Stimulated activated CD4-positive, alpha-beta T cell treated with anti-CD3 and anti-CD28 coated beads, TNF-alpha, amount 100 ng/mL, for 4 hours (primary cell): ENCODE data around the gene AGAP1.

ENCODE experiments used
- DNase-seq, 3 experiments: peaks; one replicate each; pipeline ENCODE4 v3.0.0-alpha.2; 2020; ENCODE audit warnings: low read depth in 3 of 3

The AGAP1 gene

DNA sequence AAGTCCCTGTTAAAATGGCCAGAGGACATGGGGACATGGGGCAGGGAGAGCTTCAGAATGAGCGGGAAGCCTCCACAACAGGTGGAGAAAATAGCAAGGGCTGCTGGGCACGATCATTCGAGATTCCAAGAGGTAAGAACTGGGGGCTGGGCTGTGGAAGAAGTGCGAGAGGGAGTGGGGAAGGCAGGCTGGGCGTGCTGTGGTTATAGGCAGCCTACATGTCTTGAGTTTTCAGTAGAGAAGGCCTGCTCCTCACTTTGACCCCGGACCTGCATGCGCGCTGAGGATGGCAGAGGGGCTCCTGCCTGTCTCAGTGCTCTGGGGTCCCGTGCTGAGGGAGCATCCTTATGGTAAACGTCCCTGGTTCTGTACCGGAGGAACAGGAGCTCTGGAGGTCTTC lies 115.5 kb downstream of the AGAP1 start:
- DNase-seq, result no peak

DNA sequence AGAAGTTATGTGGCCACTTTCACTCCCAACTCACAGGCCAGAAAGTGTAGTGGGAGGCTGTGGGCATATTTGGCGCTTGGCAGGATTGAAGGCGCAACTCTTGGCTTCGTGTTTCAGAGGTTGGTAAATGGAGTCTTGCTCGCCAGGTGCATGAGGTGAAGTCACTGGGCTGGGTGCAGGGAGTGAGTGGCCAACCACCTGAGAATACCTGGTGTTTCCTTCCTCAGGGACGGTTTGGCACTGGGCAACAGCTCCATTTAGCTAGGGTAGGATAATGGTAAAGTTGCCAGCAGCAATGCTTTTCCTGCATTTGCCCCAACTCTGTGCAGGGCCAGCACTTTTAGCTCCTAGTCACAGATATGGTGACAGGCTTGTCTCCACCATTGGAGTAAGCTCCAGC lies 115.9 kb downstream of the AGAP1 start:
- no peak for DNase-seq

- no peak for DNase-seq
Measured at GRCh38 chr2:235610696-235611257, 116.9 kb downstream of the AGAP1 start.

GRCh38 chr2:235611349-235611748 lies 117.5 kb downstream of the AGAP1 start:
- no peak for DNase-seq

DNA sequence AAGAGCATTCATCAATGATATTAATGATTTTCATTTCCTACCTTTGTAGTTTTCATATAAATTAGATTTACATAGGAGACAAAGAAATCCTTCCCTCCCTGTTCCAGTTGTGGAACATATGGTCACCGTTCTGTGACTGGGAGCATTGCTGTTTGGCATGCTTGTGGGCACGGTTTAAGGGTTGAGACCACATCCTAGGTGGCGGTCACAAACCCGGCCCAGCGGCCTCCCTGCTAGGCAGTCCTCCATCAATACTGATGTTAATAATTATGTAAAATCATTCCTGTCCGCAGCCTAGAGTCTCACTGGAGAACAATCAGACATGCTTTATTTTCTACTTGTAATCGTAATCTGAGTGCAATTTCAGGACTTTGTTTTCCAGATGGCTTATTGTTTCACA lies 117.9 kb downstream of the AGAP1 start:
- DNase-seq, result no peak

DNA sequence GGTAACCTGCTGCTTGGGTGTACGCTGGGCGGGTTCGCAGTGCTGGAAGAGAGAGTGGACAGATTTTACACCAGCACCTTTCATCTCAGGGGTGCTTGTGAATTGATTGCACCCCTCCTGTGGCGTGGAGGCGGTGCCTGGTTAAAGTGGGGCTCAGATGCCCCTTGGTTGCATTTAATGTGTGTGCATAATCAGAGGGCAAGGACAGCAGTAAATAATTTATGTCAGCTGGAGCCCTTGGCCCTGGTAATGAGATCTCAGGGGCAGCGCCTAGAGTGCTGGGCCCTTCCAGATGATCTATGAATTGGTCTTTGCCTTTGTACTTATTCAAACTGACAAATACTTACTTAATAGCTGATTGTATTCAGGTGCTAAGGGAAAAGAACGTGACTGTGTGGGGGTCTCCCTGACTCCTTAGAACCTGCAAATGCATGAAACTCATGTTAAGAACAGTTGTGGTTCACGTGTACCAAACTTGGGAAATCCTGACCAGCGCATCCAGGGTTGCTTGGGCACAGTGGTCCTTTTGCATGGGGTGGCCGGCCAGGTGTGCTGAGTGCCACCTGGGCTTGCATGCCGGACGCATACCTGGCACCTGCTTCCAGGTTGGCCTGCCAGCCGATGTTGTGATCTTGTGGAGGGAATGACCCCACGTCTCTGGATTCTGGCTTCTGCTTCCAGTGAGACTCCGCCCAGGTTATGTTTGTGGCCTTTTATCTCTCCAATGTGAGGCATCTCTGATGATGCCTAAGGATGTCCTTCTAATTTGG lies 118.5 kb downstream of the AGAP1 start:
- no peak for DNase-seq

DNA sequence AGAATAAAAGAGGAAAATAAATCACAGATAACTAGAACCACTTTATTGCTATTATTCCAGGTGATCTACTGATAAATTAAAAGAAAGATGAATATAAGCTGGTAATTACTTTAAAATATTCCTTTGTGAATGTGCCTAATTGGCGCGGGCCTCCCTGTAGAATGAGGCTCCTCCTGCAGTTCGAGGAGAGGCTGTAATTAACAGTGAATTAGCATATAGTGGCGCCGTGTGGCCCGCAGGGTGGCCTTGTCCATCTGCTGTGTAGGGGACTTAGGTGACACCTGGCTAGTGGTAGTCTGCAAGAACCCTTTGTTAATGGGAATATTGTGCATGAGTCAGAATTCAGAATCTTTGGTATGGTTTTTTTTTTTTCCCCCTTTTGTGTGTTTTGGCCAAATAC lies 119.8 kb downstream of the AGAP1 start:
- no peak for DNase-seq

- no peak for DNase-seq
Measured at GRCh38 chr2:235614176-235614860, 120.5 kb downstream of the AGAP1 start.

- no peak for DNase-seq
Measured at GRCh38 chr2:235614900-235615712, 121.3 kb downstream of the AGAP1 start.

DNA sequence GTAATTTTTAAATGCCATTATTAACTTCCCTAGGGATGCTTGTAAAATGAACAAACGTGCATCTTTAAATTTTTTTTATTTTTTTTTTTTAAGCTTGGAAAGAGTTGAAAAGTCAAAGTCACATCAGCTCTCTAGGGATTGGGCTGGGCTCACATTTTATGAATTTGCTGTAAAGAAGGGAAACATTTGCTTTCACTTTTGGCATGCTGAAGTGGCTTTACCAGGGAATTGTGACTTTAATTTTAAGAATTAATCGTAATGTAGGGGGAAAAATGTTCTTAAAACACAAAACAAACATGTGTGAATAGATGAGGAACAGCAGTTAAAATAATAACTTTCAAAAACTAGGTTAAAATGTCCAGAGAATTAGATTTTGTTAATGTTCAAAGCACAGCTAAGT lies 123.0 kb downstream of the AGAP1 start:
- no peak for DNase-seq

DNA sequence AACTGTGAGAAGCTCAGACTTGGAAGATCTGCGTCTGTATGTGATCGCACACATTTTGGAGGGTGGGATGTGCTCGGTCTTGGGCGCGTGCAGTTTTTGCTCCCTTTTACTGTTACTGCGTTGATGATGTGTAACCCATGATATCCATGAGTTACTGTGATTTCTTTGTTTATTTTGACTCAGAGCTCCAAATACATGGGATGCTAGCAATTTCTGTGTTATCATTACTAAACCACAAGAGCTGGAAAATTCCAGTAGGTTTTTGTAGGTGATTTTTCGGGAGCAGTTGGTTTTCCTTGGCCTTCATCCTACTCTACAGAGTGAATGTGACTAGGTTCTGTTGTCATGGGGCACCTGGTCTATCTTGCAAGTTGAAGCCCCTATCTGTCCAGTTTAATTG lies 124.2 kb downstream of the AGAP1 start:
- no peak for DNase-seq

DNA sequence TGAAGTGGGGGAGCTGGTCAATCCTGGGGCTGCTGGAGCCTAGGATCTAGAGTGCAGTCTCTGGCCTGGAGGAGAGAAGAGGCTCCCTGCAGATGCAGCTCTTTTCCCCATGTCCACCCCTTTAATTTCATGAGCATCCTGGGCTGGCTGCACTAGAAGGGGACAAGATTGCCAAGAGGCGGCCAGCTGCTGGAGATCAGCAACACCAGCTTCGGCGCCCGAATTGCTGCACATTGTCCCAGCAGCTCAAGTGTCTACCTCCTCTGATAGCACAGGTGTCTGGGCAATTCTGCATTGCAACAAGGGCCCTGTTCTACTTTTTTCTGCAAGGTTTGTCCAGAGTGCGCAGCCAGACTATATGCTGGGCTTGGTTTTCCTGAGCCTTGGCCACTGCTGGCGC lies 125.7 kb downstream of the AGAP1 start:
- no peak for DNase-seq

- no peak for DNase-seq
Measured at GRCh38 chr2:235621736-235622135, 127.9 kb downstream of the AGAP1 start.

DNA sequence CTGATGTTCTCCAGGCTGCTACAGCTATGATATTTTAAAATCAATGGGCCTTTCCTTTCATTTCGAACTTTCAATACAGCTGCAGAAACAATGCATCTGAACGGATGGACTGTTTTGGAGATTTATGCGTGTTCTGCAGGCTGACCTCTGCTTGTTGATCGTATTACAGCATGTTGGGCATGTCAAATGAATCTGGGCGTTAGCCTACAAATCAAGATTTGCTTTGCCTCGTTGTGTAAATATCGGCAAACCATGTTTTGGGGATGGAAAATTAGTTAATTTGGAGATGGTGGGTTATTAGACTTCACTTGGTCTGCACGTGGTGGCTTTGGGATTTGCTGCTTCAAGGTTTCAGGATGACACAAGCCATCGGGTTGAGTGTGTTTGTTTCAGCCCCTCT lies 129.3 kb downstream of the AGAP1 start:
- DNase-seq, result no peak

DNA sequence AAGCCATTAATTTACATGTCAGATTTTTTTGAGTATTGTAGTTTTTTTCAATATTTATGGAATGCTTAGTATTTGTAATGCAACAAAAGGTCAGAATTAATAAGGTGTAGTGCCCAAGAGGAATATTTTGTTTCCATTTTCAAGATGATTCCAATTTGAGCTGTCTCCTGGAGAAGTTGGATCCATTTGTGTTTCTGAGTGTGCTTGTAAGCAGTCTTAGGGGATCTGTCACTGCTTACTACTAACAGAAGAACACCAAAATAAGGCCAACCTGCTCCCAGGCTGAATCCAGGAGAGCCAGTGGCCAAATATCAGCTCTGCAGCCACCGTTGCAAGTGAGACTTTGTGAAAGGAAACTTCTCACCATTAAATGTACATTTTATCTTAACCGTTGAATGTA lies 129.9 kb downstream of the AGAP1 start:
- DNase-seq, result no peak

DNA sequence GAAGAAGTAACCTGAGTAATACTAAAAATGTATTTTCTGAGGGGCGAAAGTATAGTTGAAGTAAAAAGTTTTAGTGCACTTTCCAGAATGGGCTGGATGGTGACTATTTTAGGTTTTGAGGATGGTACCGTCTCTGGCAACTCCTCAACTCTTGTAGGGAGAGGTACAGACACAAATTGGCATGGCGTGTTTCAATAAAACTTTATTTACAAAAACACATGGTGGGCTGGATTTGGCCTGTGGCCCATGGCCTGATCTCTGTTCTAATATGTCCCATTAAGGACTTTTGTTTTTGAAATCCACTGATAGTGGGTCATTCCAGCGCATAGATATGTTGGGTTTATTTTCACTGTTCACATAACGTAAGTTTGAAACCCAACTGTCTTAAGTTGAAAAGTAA lies 132.8 kb downstream of the AGAP1 start:
- no peak for DNase-seq

GRCh38 chr2:235627682-235628081 lies 133.8 kb downstream of the AGAP1 start:
- no peak for DNase-seq

DNA sequence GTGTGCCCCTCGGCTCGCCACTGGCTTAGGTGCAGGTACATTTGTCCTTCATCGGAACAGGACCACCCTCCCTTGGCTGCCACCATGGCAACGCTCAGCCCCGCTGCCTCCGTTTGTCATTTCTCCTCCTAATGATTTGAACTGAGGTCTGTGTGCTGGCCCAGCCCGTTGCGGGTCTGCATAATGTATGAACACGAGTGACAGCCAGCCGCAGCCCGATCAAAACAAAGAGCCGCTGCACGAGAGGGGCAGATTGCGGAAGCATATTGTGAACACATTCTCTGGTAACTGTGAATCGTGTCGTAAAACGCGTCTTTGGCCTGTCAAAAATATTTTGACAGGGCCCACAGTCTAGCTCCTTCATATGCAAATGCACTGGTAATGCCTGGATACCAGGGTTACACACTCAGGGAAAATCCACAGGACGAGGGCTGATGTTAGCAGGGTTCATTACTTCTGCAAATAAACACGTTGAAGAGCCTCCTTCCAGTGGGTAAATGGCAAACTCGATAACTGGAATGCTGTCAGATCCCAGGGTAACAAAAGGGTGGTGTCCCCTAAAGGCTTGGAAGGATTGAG lies 137.0 kb downstream of the AGAP1 start:
- no peak for DNase-seq

DNA sequence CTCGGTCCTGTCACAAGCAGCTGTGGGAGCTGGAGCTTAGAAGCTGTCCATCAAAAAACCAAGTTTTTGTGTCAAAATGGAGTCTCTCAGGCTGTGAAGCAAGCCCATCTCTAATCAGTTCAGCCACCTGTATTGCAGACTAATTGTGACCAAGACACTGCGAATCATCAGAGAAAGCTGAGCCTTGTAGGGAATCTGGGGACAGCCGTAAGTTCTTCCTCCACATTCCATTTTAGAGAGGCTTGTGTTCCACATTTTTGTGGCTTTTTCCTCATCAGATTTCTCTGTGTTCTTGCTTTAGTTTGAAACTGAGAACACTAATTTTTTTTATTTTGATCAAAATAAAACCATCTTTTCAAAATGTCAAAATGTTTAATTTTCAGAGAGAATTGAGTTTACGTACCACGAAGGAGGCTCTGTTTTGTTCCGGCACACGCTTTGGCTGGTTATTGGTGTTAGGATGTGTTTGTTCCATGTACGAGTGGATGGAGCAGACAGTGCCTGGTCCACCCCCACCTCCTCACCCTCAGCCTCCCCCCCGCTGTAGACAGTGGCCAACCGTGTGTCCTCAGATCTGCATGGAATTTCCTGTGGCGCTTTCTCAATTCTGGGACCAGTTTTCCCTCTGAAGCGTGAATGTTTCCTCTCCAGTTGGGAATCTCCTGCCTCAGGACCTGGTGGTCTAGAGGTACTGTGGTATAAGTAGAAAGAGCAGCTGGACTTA lies 140.8 kb downstream of the AGAP1 start:
- no peak for DNase-seq

GRCh38 chr2:235636546-235636945 lies 142.7 kb downstream of the AGAP1 start:
- no peak for DNase-seq

DNA sequence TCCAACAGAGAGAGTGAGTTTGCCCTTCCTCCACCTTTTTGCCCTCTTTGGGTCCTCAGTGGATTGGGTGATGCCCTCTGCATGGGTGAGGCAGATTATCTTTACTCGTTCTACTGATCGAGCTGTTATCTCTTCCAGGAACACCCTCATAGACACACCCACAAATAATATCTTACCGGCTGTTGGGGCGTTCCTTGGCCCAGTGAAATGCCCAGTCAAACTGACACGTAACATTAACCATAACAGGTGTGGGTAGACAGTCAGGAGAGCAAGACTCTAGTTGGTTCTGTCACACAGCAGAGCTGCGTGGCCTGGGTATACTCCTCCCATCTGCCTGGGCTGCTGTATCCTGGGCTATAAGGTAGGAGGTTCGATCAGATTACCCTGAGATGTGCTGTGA lies 144.1 kb downstream of the AGAP1 start:
- no peak for DNase-seq
